Subcutaneous abdominal adipose tissue (tissue), 5 donors: Measurements from ENCODE around the gene BEGAIN.

Experiments
- H3K27ac ChIP-seq: one replicate; pipeline ENCODE4 v1.7.0; 2013; ENCODE audit warnings: low read depth, mild to moderate bottlenecking, inconsistent platforms, low read length, moderate library complexity
- H3K27me3 ChIP-seq, 5 donors: one replicate each; pipeline ENCODE4 v1.7.0; 2013; ENCODE audit warnings: low read length in 5 of 5, inconsistent platforms in 1 of 5; ENCODE audit not compliant: control insufficient read depth in 5 of 5, insufficient read depth in 4 of 5
- H3K36me3 ChIP-seq, 5 donors: one replicate each; pipeline ENCODE4 v1.7.0; 2013; ENCODE audit warnings: low read length in 5 of 5; ENCODE audit not compliant: control insufficient read depth in 5 of 5, insufficient read depth in 5 of 5
- H3K4me1 ChIP-seq, 5 donors: one replicate each; pipeline ENCODE4 v1.7.0; 2013; ENCODE audit warnings: low read length in 5 of 5, mild to moderate bottlenecking in 3 of 5, moderate library complexity in 1 of 5; ENCODE audit not compliant: control insufficient read depth in 5 of 5, insufficient read depth in 5 of 5
- H3K4me3 ChIP-seq, 5 donors: one replicate each; pipeline ENCODE4 v1.7.0; 2013; ENCODE audit warnings: low read length in 5 of 5, low read depth in 1 of 5
- H3K9ac ChIP-seq, 5 donors: one replicate each; pipeline ENCODE4 v1.7.0; 2013; ENCODE audit warnings: low read length in 5 of 5, mild to moderate bottlenecking in 4 of 5, moderate library complexity in 3 of 5
- H3K9me3 ChIP-seq, 5 donors: one replicate each; pipeline ENCODE4 v1.7.0; 2013; ENCODE audit warnings: low read length in 5 of 5; ENCODE audit not compliant: control insufficient read depth in 5 of 5
- donor health status: healthy.
- donor health status: healthy.
- donor health status: healthy.
- donor health status: healthy.
- donor health status: healthy.

Gene BEGAIN

DNA sequence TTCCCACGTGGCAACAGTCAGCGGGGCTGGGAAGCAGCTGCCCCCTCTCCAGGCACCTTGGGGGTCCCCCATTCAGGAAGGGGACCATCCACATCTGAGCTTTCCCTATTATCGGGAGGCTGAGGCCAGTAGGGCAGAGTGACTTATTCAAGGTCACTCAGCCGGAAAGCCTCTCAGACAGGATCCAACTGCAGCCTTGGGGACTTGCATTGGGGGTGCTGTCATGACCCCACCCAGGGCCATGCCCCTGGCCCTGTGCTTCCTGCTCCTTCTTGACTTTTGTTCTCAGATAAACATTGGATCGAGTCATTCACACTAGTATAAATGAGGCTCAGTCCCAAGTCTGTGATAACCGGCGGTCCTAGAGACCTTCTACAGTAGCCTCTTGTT lies 12.6 kb downstream of the BEGAIN start:
- H3K36me3 ChIP-seq = no peaks in the 10 kb centered on the region
- H3K27me3 ChIP-seq = peaks cover 24 to 42% (median 36%) of the 10 kb centered on the region in 5 donors
- H3K4me3 ChIP-seq = no peak overlapping the region
- no peak overlapping the region for H3K27ac ChIP-seq
- H3K4me1 ChIP-seq = no peaks in the 10 kb centered on the region
- H3K9ac ChIP-seq = no peak overlapping the region
- peaks cover 0 to 8% (median 6%) of the 10 kb centered on the region in 5 donors for H3K9me3 ChIP-seq

DNA sequence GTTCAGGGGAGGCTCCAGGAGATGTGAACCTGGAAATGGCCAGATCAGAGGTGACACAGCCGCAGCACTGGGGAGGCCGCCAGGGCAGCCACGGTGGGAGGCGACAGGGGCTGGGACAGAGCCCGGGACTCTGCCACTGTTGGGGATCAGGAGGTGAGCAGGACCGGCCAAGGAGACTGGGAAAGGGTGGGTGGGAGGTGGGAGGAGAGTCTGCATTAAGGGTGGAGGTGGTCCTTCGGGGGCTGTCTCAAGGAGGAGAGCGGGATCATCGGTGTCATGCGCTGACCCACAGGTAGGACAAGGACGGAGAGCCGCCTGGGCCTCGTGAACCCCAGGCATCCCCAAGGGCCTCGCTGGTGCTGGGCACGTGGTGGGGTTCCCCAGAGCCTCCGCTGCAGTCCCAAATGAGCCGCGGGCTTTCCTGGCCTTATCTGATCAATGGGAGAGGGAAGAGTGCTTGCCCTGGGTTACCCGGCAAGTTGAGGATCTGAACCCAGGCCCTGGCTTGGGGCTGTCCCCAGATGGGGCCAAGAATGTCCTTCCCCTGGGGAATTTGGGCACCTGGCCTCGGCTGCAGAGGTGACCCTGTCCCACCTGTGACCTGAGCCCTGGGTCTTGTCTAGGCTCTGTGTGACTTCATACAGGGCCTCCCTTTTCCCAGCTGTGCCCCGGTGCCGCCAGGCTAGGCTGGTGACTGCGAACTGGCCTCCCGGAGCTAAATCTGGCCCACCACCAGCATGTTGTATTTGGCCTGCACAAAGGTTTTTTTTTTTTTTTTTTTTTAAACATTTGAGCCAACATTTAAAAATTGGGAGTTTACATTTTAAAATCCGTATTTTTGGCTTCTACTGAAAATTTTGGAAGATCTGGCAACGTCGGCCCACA lies 13.2 kb downstream of the BEGAIN start:
- Histone ChIP-seq H3K4me3 (no peak overlapping the region), H3K27ac (no peak overlapping the region), H3K4me1 (peaks cover 0 to 6% (median 0%) of the 10 kb centered on the region in 5 donors), H3K27me3 (peaks cover 30 to 48% (median 43%) of the 10 kb centered on the region in 5 donors), H3K36me3 (no peaks in the 10 kb centered on the region), H3K9ac (no peak overlapping the region), H3K9me3 (peaks cover 0 to 8% (median 6%) of the 10 kb centered on the region in 5 donors)

GRCh38 chr14:100573002-100573756 lies 14.0 kb downstream of the BEGAIN start:
- H3K36me3 ChIP-seq = no peaks in the 10 kb centered on the region
- H3K9ac ChIP-seq = no peak overlapping the region
- H3K27me3 ChIP-seq = peaks cover 30 to 52% (median 45%) of the 10 kb centered on the region in 5 donors
- H3K4me1 ChIP-seq = peaks cover 0 to 13% (median 5%) of the 10 kb centered on the region in 5 donors
- no peak overlapping the region for H3K27ac ChIP-seq
- no peak overlapping the region for H3K4me3 ChIP-seq
- H3K9me3 ChIP-seq = peaks cover 0 to 2% (median 0%) of the 10 kb centered on the region in 5 donors

- H3K4me1 ChIP-seq = peaks cover 0 to 19% (median 7%) of the 10 kb centered on the region in 5 donors
- H3K27me3 ChIP-seq = peaks cover 30 to 53% (median 46%) of the 10 kb centered on the region in 5 donors
- no peak overlapping the region for H3K27ac ChIP-seq
These were observed 14.7 kb downstream of the BEGAIN start for GRCh38 chr14:100572543-100572942.

GRCh38 chr14:100571837-100572236 lies 15.4 kb downstream of the BEGAIN start:
- Histone ChIP-seq H3K9me3 (no peaks in the 10 kb centered on the region), H3K27me3 (peaks cover 33 to 56% (median 50%) of the 10 kb centered on the region in 5 donors), H3K4me1 (peaks cover 0 to 25% (median 11%) of the 10 kb centered on the region in 5 donors), H3K36me3 (no peaks in the 10 kb centered on the region), H3K9ac (no peak overlapping the region), H3K27ac (no peak overlapping the region), H3K4me3 (no peak overlapping the region)

More at GRCh38 chr14:100572543-100572942, 14.7 kb downstream of the BEGAIN start:
- no peak overlapping the region for H3K4me3 ChIP-seq
- H3K9me3 ChIP-seq = no peaks in the 10 kb centered on the region
- H3K36me3 ChIP-seq = no peaks in the 10 kb centered on the region
- no peak overlapping the region for H3K9ac ChIP-seq

- Histone ChIP-seq H3K4me1 (peaks cover 0 to 27% (median 12%) of the 10 kb centered on the region in 5 donors), H3K36me3 (no peaks in the 10 kb centered on the region), H3K27me3 (peaks cover 40 to 64% (median 57%) of the 10 kb centered on the region in 5 donors), H3K4me3 (no peak overlapping the region), H3K9ac (no peak overlapping the region), H3K27ac (no peak overlapping the region), H3K9me3 (no peaks in the 10 kb centered on the region)
These were observed 16.3 kb downstream of the BEGAIN start for GRCh38 chr14:100570726-100571454.

GRCh38 chr14:100569734-100570286 lies 17.4 kb downstream of the BEGAIN start:
- H3K9me3 ChIP-seq = no peaks in the 10 kb centered on the region
- peaks cover 43 to 69% (median 65%) of the 10 kb centered on the region in 5 donors for H3K27me3 ChIP-seq
- H3K4me1 ChIP-seq = peaks cover 0 to 27% (median 12%) of the 10 kb centered on the region in 5 donors
- no peak overlapping the region for H3K9ac ChIP-seq
- H3K36me3 ChIP-seq = no peaks in the 10 kb centered on the region
- H3K4me3 ChIP-seq = no peak overlapping the region
- no peak overlapping the region for H3K27ac ChIP-seq

DNA sequence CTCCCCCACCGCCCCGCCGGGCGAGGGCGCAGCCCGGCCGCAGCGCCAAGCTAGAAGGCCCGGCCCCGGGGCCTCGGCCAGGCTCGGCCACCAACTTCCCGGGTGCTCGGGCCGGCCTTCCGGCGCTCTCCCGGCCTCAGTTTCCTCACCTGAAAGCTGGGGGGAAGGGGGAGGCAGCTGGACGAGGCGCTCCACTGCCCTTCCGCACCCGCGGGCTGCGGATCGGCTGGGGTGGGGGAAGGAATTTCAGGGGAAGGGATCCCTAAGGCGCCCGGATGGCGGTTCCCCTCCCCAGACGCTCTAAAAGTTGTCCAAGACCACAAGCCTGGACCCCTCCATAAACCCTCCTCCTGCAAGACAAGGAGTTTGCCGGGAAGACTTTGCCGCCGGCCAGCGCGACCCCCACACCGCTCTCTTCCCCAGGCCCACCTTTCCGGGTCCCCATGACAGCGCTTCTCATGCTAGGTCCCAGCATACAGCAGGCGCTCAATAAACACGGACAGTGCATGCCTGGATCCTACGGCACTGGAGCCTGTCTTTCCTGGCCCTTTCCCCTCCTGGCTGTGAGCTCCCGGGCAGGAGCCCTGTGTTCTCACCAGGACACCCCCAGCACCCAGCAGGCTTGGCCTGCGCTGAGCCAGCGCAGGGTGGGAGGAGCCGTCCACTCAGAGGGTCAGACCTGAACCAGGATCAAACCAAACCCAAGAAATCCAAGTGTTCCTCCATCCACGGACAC lies 18.1 kb downstream of the BEGAIN start:
- Histone ChIP-seq H3K9me3 (no peaks in the 10 kb centered on the region), H3K4me3 (peak overlapping the region in 2 of 5 donors; percentile 39 to 46), H3K9ac (no peak overlapping the region), H3K27me3 (peaks cover 43 to 70% (median 64%) of the 10 kb centered on the region in 5 donors), H3K4me1 (peaks cover 0 to 27% (median 12%) of the 10 kb centered on the region in 5 donors), H3K36me3 (no peaks in the 10 kb centered on the region), H3K27ac (no peak overlapping the region)
